Osteoblast (primary cell): Measurements from ENCODE around the gene THBS1. TPM values are rescaled to one million over a fixed set of nuclear protein-coding genes. Genes with fewer than 3 reads are reported as not detected.

Experiments
- DNase-seq: peaks from one replicate; pipeline ENCODE4 v3.0.0; 2011; ENCODE audit warnings: low spot score, mixed read lengths; ENCODE audit not compliant: insufficient read length; ENCODE audit errors: missing footprints
- H2AFZ ChIP-seq: 2 replicates; pipeline ENCODE4 v1.6.0; 2011; ENCODE audit warnings: mild to moderate bottlenecking, low read length
- H3K27ac ChIP-seq: 2 replicates; pipeline ENCODE4 v1.5.1; 2011; ENCODE audit warnings: mild to moderate bottlenecking, low read depth, low read length, moderate library complexity
- H3K27me3 ChIP-seq: 2 replicates; pipeline ENCODE4 v1.6.0; 2012; ENCODE audit warnings: mild to moderate bottlenecking, control low read depth, inconsistent platforms, low read length, moderate library complexity; ENCODE audit not compliant: insufficient read depth
- H3K36me3 ChIP-seq: 2 replicates; pipeline ENCODE4 v1.5.1; 2011; ENCODE audit warnings: mild to moderate bottlenecking, low read length, control low read depth, moderate library complexity; ENCODE audit not compliant: insufficient read depth
- H3K4me1 ChIP-seq: 2 replicates; pipeline ENCODE4 v1.5.1; 2011; ENCODE audit warnings: mild to moderate bottlenecking, low read length, control low read depth, moderate library complexity; ENCODE audit not compliant: insufficient read depth
- H3K4me2 ChIP-seq: 2 replicates; pipeline ENCODE4 v1.6.0; 2011; ENCODE audit warnings: mild to moderate bottlenecking, low read length; ENCODE audit not compliant: insufficient read depth
- H3K4me3 ChIP-seq: fragments of 200-600 bp; sonication (generic); 3 replicates; pipeline ENCODE4 v1.5.1; 2012; ENCODE audit warnings: mild to moderate bottlenecking, low read length, inconsistent platforms; ENCODE audit not compliant: insufficient read depth
- H3K79me2 ChIP-seq: 2 replicates; pipeline ENCODE4 v1.6.0; 2012; ENCODE audit warnings: mild to moderate bottlenecking, low read length, control low read depth, inconsistent platforms; ENCODE audit not compliant: insufficient read depth
- H3K9me3 ChIP-seq: 2 replicates; pipeline ENCODE4 v1.5.1; 2011; ENCODE audit warnings: low read depth, low read length, control low read depth
- H4K20me1 ChIP-seq: 2 replicates; pipeline ENCODE4 v1.6.0; 2012; ENCODE audit warnings: mild to moderate bottlenecking, low read length, control low read depth; ENCODE audit not compliant: insufficient read depth
- total RNA-seq: library from RNA; depleted of rRNA; stranded (reverse); fragments of >200 nt; gene quantifications from 2 replicates; pipeline ENCODE4 v1.2.3, GENCODE V29; 2012
- TF ChIP-seq, protein P1 (sequence below): IDR thresholded peaks from 2 replicates; pipeline ENCODE4 v1.5.1; 2011; ENCODE audit warnings: mild to moderate bottlenecking, low read depth, low read length, moderate library complexity; ENCODE audit errors: extremely low read depth

Gene THBS1
- total RNA-seq, 1 donor = 8,941 TPM

DNA sequence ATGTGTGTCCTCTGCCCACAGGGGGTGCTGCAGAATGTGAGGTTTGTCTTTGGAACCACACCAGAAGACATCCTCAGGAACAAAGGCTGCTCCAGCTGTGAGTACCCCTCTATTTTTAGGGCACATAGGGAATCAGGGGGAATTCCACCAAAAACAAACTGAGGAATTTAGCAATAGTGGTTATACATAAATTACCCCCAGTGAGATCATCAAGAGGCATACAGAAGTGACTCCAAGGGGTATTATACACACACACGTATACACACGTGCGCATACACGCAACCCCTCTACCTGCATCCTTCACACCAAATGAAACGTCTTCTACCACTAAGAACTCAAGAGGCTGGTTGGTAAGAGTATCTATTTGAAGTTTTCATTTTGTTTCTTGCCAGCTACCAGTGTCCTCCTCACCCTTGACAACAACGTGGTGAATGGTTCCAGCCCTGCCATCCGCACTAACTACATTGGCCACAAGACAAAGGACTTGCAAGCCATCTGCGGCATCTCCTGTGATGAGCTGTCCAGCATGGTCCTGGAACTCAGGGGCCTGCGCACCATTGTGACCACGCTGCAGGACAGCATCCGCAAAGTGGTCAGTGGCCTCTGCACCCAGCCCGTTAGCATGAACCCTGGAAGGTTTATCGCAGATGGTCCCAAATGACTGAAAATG, 2.9 kb downstream of the THBS1 start:
- Histone ChIP-seq H3K4me2 (peak overlapping the region; percentile 89), H3K79me2 (peaks cover 32% of the 10 kb centered on the region), H3K4me1 (peaks cover 22% of the 10 kb centered on the region), H3K4me3 (peak overlapping the region; percentile 84), H3K27me3 (no peaks in the 10 kb centered on the region), H4K20me1 (peaks cover 74% of the 10 kb centered on the region), H3K27ac (peak overlapping the region; percentile 92), H2AFZ (no peak overlapping the region), H3K9me3 (no peaks in the 10 kb centered on the region), H3K36me3 (peaks cover 72% of the 10 kb centered on the region)
- DNase-seq = peak; percentile 86
- TF ChIP-seq, protein P1, sequence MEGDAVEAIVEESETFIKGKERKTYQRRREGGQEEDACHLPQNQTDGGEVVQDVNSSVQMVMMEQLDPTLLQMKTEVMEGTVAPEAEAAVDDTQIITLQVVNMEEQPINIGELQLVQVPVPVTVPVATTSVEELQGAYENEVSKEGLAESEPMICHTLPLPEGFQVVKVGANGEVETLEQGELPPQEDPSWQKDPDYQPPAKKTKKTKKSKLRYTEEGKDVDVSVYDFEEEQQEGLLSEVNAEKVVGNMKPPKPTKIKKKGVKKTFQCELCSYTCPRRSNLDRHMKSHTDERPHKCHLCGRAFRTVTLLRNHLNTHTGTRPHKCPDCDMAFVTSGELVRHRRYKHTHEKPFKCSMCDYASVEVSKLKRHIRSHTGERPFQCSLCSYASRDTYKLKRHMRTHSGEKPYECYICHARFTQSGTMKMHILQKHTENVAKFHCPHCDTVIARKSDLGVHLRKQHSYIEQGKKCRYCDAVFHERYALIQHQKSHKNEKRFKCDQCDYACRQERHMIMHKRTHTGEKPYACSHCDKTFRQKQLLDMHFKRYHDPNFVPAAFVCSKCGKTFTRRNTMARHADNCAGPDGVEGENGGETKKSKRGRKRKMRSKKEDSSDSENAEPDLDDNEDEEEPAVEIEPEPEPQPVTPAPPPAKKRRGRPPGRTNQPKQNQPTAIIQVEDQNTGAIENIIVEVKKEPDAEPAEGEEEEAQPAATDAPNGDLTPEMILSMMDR = peak; percentile 34

DNA sequence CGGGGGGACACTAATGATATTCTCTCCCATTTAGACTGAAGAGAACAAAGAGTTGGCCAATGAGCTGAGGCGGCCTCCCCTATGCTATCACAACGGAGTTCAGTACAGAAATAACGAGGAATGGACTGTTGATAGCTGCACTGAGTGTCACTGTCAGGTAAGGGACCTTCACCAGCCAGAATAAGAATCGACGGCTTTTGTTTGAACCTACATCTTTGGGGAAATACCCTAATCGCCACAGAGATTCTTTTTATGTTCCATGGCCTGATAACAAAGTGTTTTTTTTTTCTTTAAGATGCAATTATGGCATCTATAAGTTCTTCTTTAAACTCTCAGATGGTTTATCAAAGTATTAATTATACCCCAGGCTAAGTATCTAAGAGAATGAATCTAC, 3.4 kb downstream of the THBS1 start:
- H3K79me2 ChIP-seq = peaks cover 32% of the 10 kb centered on the region
- no peaks in the 10 kb centered on the region for H3K9me3 ChIP-seq
- peak overlapping the region; percentile 84 for H3K4me3 ChIP-seq
- H4K20me1 ChIP-seq = peaks cover 79% of the 10 kb centered on the region
- peaks cover 78% of the 10 kb centered on the region for H3K36me3 ChIP-seq
- H3K27me3 ChIP-seq = no peaks in the 10 kb centered on the region
- peak overlapping the region; percentile 92 for H3K27ac ChIP-seq
- TF ChIP-seq, protein P1 = no peak
- peak overlapping the region; percentile 89 for H3K4me2 ChIP-seq
- no peak for DNase-seq
- H3K4me1 ChIP-seq = peaks cover 17% of the 10 kb centered on the region
- H2AFZ ChIP-seq = no peak overlapping the region

DNA sequence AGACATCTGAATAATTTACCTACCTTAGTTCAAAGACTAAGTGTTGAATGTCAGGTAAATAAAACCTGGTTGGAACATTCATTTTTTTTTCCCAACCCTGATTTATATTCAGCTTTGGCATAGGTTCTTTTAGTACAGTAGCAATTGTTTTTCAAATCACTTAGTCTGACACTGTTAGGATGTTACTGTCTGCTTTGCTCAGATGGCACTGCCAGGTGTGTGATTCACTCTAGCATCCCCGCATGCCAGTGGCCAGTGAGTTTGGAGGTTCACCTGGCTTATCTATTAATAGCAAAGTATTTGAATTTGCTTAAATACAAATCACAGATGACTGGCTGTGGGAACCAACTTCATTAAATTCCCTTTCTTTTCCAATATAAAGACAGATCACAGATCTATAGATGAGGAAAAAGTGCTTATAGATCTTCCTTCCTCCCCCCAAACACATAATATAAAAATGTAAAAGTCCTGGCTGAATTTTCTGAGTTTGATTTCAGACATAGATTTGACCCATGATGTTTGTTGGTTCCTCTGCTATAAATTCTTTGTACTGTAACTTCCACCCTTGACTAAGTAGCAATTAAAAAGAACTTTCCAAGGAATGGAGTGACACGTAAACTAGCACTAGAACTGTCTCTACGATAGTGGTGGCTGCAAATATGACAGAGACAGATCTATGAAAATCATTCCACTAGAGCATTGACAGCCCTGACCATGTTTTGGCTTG, 3.9 kb downstream of the THBS1 start:
- DNase-seq = peak; percentile 37
- peaks cover 12% of the 10 kb centered on the region for H3K4me1 ChIP-seq

More for the DNA sequence above, 3.9 kb downstream of the THBS1 start:
- Histone ChIP-seq H3K36me3 (peaks cover 83% of the 10 kb centered on the region), H3K27me3 (no peaks in the 10 kb centered on the region), H3K9me3 (no peaks in the 10 kb centered on the region), H3K4me2 (peak overlapping the region; percentile 89), H3K27ac (peak overlapping the region; percentile 92), H3K4me3 (peak overlapping the region; percentile 84), H3K79me2 (peaks cover 32% of the 10 kb centered on the region), H2AFZ (no peak overlapping the region), H4K20me1 (peaks cover 84% of the 10 kb centered on the region)
- TF ChIP-seq, protein P1 = no peak
